Upper lobe of right lung (tissue), 1 donor: ENCODE results near the gene CUEDC1. TPM values are rescaled to one million over a fixed set of nuclear protein-coding genes. Genes with fewer than 3 reads are reported as not detected.

ENCODE experiments used
- ATAC-seq: fragments of 200-7000 bp; cut with Tn5 transposase; one replicate; pipeline ENCODE4 v1.9.1; 2020; ENCODE audit warnings: mild to moderate bottlenecking, moderate library complexity
- DNase-seq: peaks from one replicate; pipeline ENCODE4 v3.0.0-alpha.2; 2020
- H3K27ac ChIP-seq: fragments of 200-600 bp; one replicate; pipeline ENCODE4 v1.8.0; 2022
- H3K27me3 ChIP-seq: fragments of 200-600 bp; one replicate; pipeline ENCODE4 v1.8.0; 2022; ENCODE audit warnings: mild to moderate bottlenecking
- H3K36me3 ChIP-seq: fragments of 200-600 bp; one replicate; pipeline ENCODE4 v1.8.0; 2022
- H3K4me1 ChIP-seq: fragments of 200-600 bp; one replicate; pipeline ENCODE4 v1.8.0; 2022
- H3K4me3 ChIP-seq: fragments of 200-600 bp; one replicate; pipeline ENCODE4 v1.8.0; 2022; ENCODE audit warnings: mild to moderate bottlenecking
- H3K9me3 ChIP-seq: fragments of 200-600 bp; one replicate; pipeline ENCODE4 v1.8.0; 2022
- CTCF ChIP-seq: fragments of 200-600 bp; IDR thresholded peaks from one replicate; pipeline ENCODE4 v1.8.0; 2022; ENCODE audit warnings: antibody characterized with exemption
- intact Hi-C: fragments of 100-400 bp; cut with DNase I; formaldehyde crosslinking; loops from one replicate; pipeline ENCODE4 v1.11.0; 2022
- total RNA-seq: library from RNA; stranded (reverse); fragmentation: NEBNext Ultra II Directional; extraction: Animal tissue kit (Norgen Biotek cat#: 25700); gene quantifications from one replicate; pipeline ENCODE4 v1.2.1, GENCODE V29; 2021
- donor health status: DM: no; HTN: yes; CAD: no; lungs with severe emphysema.

CUEDC1 gene
- total RNA-seq, 1 donor from 2014 or later = 41.9 TPM

GRCh38 chr17:57874434-57875289, 80.5 kb downstream of the CUEDC1 start:
- H3K27me3 ChIP-seq = no peaks in the 10 kb centered on the region
- peak overlapping the region; percentile 80 for H3K27ac ChIP-seq
- intact Hi-C loops = loop anchor here (5.0 kb wide), 1 partner anchor 118 kb away; no protein-coding TSS in a partner anchor
- no peak for TF ChIP-seq CTCF
- DNase-seq = no peak
- peak overlapping the region; percentile 21 for H3K4me3 ChIP-seq
- no peaks in the 10 kb centered on the region for H3K9me3 ChIP-seq
- peaks cover 33% of the 10 kb centered on the region for H3K36me3 ChIP-seq
- ATAC-seq = peak; percentile 43
- H3K4me1 ChIP-seq = peaks cover 39% of the 10 kb centered on the region

GRCh38 chr17:57874058-57874419, 81.2 kb downstream of the CUEDC1 start:
- no peak for ATAC-seq
- intact Hi-C loops = loop anchor here (5.0 kb wide), 1 partner anchor 118 kb away; no protein-coding TSS in a partner anchor
- Histone ChIP-seq H3K27me3 (no peaks in the 10 kb centered on the region), H3K4me1 (peaks cover 36% of the 10 kb centered on the region), H3K27ac (peak overlapping the region; percentile 80), H3K4me3 (peak overlapping the region; percentile 21), H3K36me3 (peaks cover 29% of the 10 kb centered on the region), H3K9me3 (no peaks in the 10 kb centered on the region)
- TF ChIP-seq CTCF = no peak
- no peak for DNase-seq

- Histone ChIP-seq H3K27ac (no peak overlapping the region), H3K27me3 (no peaks in the 10 kb centered on the region), H3K36me3 (peaks cover 25% of the 10 kb centered on the region), H3K9me3 (no peaks in the 10 kb centered on the region), H3K4me3 (no peak overlapping the region), H3K4me1 (peaks cover 38% of the 10 kb centered on the region)
- ATAC-seq (no peak), DNase-seq (no peak)
- intact Hi-C loops = loop anchor here (5.0 kb wide), 1 partner anchor 119 kb away; no protein-coding TSS in a partner anchor
- no peak for TF ChIP-seq CTCF
Observed at GRCh38 chr17:57873261-57874057, 81.8 kb downstream of the CUEDC1 start.

- no peak for ATAC-seq
- DNase-seq = no peak
- H3K4me1 ChIP-seq = peaks cover 47% of the 10 kb centered on the region
- no peaks in the 10 kb centered on the region for H3K9me3 ChIP-seq
- no peak overlapping the region for H3K27ac ChIP-seq
- H3K4me3 ChIP-seq = no peak overlapping the region
- intact Hi-C loops = loop anchor here (5.0 kb wide), 1 partner anchor 120 kb away; no protein-coding TSS in a partner anchor
- TF ChIP-seq CTCF = no peak
- no peaks in the 10 kb centered on the region for H3K27me3 ChIP-seq
- H3K36me3 ChIP-seq = peaks cover 18% of the 10 kb centered on the region
Observed at GRCh38 chr17:57872536-57872935, 82.7 kb downstream of the CUEDC1 start.

- DNase-seq (no peak), ATAC-seq (no peak)
- no peak for TF ChIP-seq CTCF
- Histone ChIP-seq H3K9me3 (no peaks in the 10 kb centered on the region), H3K36me3 (peaks cover 18% of the 10 kb centered on the region), H3K4me1 (peaks cover 47% of the 10 kb centered on the region), H3K4me3 (no peak overlapping the region), H3K27me3 (no peaks in the 10 kb centered on the region), H3K27ac (no peak overlapping the region)
- intact Hi-C loops = loop anchor here (5.0 kb wide), 1 partner anchor 120 kb away; no protein-coding TSS in a partner anchor
Observed at GRCh38 chr17:57871863-57872262, 83.3 kb downstream of the CUEDC1 start.
